Right renal cortex interstitium (tissue), 3 donors: Measurements from ENCODE around the gene TASOR2. TPM values are rescaled to one million over a fixed set of nuclear protein-coding genes. Genes with fewer than 3 reads are reported as not detected.

Source experiments
- DNase-seq, 3 donors: peaks; one replicate each; pipeline ENCODE4 v3.0.0-alpha.2; 2013; ENCODE audit warnings: low read depth in 3 of 3, low spot score in 2 of 3
- polyA plus RNA-seq, 3 donors: library from polyadenylated mRNA; unstranded; fragments of 120-200 nt; gene quantifications; one replicate each; pipeline ENCODE4 v1.2.1, GENCODE V29; 2013; ENCODE audit not compliant: insufficient read length in 3 of 3

The TASOR2 gene
- polyA plus RNA-seq, 3 donors = 30.8 to 36.0 (median 33.7) TPM

DNA sequence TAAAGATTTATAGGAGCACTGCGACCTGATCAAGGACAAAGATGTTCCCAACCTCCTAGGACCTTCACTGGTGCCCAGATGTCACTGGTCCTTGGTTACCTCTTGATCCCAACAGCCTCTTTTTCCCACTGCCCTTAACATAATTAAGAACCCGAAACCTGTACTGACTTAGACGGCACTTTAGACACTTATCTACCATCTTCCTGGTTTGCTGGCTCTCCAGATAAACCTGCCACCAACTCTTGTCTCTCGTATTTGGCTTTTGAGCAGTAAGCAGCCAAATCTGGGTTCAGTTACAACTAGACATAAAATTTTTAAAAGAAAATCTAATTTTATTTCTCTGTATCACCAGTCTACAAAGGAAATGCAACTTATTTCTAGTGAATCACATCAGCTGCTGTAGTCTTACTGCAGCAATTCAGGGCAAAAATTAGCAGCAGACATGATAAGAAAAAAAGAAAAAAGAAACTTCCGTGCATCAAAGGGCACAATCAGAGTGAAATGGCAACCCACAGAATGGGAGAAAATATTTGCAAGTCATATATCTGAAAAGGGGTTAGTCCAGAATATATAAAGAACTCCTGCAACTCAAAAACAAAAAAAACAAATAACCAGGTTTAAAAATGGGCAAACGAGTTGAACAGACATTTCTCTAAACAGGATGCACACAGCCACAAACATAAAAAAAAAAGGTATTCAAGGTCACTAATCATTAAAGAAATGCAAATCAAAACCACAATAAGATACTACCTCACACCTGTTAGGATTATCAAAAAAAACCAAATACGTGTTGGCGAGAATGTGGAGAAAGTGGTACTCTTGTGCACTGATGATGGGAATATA, 27.7 kb upstream of the TASOR2 start:
- no peak for DNase-seq

DNA sequence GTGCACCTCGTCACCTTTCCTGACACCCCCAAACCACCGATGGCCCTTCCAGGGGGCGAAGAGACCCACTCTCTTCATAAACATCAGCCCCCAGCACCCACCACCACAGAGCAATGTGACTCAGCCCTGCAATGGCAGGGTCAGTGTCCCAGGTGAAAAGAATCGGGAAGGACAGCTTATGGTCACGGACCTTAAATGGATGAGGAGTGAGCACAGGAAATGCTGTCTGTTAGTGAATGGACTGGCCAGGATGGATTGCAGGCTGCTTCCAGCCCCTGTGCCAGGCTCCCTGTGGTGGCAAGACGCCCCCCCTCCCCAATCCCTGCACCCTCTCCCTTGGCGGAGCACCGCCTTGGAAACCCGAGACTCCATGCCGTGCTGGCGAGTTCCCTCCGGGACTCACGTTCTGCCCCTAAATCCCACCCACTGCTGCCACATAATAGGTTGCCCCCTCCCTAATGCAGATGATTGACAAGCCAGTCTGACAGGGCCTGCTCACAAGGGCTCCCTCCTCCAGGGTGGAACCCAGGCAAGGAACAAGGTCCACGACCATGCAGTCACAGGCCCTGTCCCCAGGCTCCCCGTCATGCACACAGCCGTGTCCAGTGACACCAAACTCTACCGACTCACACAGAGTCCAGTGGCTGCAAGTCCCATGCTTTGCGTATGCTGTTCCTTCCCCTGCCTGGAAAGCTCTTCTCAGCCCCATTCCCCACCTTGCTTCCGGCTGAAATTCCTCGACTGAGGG, 25.6 kb upstream of the TASOR2 start:
- no peak for DNase-seq

DNA sequence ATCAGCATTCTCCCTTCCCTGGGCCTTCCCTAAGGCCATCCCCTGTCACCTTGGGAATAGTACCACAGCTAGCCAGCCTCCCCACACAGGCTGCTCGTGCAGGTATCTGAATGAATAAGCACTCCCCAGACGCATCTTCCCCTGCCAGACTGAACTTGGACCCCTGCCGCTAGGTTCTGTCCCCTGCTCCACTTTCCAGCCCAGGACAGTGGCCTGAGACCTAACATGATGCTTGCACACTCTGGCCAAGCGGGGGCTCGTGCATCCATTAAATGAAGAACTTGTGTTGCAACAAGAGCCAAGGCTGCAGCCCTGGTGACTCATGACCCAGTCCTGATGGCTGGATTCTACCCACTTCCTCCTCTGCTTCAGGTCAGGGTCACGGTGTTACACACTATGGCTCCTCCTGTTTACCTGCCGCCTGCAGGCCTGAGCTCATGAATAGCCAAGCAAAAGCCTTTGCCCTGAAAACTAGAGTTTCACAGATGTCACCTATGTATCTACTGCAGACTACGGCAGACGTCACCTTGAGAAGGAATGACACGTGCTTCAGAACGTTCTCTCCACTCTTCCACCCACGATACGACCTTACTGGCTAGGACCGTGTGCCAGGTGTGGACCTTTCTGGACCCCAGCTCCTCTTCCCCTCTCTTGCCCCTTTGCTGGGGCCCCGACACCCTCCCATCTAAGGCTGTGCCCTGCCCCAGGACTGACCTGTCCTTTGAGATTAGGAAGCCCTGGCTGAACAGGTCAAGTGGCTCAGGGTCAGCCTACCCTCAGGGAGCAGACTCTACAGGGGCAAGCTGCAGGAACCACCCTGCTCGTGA, 24.7 kb upstream of the TASOR2 start:
- no peak for DNase-seq

DNA sequence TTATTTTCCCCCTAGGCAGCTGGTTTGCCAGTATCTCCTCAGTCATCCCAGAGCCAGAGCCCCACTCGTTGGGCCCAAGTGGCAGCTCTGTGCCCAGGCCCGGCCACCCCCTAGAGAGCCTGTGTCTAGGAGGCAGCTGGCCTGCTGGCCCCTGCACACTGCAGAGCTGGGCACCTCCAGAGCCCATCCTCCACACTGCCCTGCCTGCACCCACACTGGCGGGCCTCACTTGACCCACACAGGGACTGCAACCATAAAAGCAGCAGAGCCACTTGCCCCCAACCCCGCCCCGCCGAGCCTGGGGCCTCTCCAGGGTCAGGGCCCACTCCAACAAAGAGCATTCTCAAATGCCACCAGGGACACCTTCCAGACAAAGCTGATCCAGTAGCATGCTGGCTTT, 23.6 kb upstream of the TASOR2 start:
- DNase-seq = no peak

DNA sequence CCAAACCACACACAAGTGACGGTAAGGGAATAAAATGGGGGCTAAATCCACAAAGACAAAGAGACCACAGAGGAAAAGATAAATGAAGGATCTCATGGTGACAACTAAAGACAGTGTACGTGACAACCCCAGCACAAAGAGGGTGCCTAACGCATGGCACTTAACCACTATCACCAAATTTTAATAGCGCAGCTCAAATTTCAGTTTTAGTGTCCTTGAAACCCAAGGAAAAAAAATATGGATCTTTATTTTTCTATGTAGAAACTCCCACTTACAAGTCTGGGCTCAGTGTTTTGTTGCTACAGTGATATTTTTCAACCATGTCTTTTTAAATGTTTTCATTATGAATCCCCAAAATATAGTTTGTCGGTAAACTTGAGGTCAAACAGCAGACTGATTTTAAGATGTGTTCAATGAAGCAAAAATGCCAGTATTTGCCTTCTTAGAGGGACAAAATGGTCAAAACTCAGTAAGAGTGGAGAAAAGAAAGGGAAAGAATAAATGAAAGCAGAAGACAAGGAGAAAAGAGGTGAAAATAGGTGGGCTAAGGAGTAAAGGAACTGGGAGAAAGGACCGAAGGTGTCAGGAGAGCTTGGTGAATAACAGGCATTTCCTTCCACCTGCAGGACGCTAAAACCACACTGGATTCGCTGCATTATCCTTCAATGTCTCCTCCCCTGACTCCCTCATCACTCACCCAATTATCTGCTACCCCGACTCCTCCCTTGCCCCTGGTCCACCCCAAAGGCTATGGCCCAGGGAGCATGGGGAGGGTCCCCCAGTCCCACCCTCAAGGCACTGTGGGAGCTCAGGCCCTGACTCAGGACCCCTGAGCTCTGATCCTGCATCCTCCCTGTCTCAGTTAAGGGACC, 21.7 kb upstream of the TASOR2 start:
- DNase-seq = no peak

DNA sequence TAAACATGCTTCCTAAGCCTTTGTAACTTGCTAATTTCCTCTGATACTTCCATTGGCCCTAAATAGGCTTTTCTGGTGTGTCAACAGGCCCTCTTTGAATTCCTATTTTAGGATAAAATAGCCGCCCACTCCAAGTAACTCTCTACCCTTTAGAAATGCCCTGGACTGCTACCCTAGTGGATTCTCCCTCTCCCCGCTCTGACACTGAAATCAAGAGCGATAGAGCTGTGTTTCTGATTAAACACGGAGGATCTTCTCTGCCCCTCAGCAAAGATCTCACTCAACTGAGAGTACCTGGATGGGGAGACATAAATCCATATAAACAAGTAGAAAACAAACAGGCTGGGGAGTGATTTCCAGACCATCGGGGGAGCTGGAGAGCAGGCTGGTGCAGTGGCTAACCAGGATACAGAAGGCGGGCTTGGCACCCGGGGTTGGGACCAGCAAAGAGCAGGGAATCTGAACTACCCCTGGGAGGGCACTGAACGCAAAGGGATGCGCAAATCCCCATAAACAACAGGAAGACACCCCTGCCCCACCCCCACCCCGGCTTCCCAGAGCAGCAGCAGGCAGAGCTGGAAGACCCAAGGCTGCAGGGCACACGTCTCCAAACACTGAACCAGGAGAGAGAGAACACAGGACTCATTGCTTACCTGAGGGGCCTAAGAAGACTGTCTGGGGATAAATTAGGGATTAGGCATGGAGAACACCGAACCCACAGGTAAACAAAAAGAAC, 20.8 kb upstream of the TASOR2 start:
- DNase-seq = no peak

DNA sequence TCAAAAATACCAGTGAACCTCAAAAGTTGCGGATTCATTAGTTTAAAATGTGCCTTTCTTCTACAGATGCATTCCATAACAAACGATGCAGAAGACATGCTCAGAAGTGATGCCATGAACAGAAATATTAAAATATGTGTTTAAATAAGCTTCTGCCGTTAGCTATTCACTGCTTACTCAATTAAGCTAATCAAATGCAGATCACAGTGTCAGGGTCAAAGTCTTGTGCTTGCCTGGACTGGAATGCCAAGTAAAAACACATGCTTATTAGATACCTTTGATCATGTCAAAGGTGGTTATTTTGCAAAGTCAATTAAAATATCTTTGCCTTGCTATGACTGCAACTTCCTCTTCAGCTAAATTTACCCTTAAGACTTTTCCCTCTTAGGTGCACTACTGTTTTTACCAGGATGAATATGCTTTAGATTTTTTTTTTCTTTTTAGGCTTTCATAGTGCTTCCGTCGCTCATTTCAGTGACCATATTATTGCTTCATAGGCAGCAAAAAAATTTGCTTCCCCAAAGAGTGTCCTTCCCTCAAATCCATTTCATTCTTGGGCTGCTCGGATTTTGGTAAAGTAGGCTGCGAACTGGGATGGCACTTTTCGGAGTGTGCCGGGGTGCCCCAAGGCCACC, 19.1 kb upstream of the TASOR2 start:
- DNase-seq = no peak

DNA sequence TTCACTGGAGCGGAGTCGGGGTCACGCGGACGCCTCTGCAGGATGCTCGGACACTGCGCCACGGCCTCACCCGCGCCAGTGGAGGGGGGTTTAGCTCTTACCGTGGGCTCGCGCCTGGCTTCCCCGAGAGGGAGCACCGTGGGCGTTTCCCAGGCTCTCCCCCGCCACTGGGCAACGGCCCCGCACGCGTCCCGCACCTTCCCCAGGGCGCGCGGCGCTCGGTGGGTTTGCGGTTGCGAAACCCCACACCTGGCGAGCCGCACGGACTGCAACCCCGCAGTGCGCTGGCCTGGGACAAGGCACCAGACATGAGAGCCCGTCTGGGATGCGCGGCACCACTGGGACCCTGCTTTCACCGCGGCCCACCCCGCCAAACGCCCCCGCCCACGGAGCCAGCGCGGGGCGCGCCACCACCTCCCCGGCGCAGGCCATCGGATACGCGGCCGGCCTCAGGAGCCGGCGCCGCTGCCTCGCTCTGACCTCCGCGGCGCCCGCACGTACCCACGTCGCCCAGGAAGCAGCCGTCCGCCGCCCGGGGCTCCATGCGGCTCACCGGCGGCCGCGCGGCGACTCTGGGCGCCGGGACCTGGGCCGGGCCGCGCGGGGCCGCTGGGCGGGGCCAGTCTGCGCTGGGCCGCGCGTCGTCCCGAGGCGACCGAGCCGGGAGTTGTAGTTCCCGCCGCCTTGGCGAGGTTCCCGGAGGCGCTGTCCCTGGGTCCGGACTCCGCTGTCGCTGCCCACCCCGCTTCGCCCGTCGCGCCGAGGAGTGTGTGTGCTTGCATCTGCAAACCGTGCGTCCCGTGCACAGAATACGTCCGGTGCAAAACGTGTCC, 18.4 kb upstream of the TASOR2 start, which contains the start of gene ASB13:
Gene ASB13, minus strand, starts transcription at position 588 of the 833 bp plus-strand sequence. Its CDS starts 44 bp downstream, at position 544.
- no peak for DNase-seq

DNA sequence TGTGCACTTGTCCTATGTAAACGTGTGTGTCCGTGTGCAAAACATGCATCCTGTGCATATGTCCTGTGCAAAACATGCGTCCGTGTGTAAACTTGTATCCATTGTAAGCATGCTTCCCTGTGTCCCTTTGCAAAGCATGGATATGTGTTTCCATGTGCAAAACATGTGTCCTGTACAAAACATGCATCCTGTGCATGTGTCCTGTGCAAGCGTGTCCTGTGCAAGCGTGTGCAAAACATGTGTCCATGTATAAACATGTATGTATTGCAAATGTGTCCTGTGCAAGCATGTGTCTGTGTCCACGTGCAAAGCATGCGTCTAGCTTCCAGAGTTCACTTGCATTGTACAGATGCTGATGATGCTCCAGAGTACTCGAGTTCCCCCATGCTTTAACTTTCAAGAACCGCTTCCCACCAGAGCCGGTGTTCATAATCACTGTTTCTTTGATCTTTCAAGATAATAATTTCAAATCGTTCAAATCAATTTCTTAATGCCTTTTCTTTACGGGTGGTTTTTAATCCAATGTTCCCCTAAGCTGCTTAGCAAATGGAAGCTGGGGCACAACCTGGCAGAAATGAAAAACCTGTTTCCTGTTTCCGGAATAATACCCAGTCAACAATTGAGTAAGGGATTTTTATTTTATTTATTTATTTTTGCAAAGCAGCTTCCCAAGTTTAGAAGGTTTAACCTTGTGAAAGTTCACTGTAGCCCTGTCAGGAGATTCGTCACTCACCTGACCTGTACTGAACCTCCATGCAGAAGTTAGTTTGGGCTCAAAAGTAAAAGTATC, 17.6 kb upstream of the TASOR2 start:
- DNase-seq = no peak

DNA sequence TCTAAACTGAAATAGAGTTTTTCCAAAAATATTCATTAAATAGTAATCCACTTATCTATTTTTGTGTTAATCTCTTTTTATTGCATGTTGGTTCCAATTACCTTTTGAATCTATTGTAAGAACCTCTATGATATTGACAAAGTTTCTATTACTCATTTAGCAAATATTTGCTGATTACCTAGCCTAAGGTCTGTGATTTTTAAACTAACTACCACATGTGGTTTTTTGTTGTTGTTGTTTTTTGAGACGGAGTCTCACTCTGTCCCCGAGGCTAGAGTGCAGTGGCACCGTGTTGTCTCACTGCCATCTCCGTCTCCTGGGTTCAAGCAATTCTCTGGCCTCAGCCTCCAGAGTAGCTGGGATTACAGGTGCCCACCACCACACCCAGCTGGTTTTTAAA, 16.2 kb upstream of the TASOR2 start:
- no peak for DNase-seq

DNA sequence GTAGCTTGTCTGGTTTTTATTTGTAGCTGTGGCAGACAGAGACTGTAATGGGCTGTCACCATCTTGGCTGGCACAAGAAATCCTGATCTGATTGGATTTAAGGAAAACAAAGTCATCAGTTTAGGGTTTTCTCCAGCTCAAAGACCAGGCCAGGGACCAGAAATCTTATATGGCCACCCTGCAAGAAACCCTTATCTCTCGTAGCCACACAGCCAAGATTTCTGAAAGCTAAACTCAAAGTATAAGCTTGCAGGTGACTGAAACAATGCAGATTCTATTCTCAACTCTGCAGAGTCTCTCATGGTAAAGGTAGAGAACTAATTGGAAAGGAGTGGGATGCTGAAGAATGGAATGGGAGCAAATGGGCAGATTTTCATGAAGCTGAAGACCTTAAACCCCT, 15.0 kb upstream of the TASOR2 start:
- no peak for DNase-seq

DNA sequence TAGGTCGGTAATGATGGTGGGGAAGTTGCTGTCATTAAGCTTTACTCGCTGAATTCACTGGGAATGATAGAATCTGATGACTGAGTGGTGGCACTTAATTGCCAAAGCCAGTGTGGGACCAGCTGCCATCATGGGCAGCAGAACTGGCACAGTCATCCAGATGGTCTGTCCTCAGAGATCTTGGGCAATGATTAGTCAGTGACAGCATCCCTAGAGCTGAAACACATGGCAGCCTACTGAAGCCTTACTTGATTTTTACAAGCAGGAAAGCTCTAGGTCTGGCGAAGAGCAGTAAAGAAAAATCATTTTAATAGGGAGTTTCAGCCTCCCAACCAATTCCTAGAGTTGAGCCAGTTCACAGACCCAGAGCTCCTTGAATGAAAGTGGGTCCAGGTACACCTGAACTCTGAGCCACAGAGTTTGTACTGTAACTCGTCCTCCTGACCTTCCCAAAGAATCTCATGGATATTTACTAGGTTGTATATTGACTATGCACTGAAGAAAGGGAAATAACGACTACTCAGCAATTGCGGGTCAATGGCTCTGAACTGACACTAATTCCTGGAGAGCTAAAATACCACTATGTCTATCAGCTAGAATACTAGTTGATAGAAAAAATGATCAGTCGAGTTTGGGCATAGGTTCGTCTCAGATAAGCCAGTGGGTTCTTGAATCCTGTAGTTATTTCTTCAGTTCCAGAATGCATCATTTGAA, 13.8 kb upstream of the TASOR2 start:
- DNase-seq = no peak

DNA sequence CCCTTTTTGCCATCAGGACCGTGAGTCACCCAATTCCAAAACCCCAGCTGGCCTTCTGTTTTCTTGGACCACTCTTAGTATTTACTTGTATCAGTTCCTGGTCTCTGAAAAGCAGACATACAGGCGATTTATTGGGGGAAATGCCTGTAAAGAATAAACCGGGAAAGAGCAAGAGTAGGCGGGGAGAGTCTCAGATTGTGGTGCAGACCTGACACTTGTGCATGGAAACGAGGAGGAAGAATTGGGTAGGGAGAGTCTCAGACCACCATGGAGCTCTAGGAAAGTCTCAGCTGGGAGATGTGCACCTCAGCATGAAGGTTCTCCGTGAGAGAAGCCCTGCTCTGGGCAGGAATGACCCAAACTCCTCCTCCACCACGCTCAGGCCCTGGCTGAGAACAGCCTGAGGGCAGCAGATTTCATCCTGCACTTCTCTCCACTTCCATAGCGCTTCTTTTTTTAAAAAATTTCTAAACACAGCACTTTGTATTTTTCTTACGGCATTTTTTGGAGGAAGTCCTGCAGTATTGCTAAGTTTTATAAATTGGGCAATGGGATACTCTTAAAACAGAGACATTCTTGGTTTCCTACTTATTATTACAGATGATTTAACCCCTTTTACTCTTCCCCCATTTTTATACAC, 6.1 kb upstream of the TASOR2 start:
- DNase-seq = no peak

DNA sequence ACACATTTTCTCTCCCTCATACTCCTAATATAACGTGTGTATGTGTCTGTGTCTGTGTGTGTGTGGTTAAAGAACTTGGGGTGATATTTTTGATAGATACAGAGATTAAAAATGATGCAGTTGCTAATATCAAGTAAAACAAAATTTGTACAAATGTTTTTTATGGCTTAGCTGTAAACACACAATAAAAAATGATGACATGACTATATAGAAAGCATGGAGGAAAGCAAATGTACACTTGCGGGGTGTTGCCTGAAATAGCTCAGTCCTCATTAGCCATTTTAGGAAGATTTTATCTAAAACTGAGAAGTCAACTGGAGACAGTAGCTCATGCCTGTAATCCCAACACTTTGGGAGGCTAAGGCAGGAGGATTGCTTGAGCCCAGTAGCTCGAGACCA, 5.6 kb upstream of the TASOR2 start:
- DNase-seq = no peak

DNA sequence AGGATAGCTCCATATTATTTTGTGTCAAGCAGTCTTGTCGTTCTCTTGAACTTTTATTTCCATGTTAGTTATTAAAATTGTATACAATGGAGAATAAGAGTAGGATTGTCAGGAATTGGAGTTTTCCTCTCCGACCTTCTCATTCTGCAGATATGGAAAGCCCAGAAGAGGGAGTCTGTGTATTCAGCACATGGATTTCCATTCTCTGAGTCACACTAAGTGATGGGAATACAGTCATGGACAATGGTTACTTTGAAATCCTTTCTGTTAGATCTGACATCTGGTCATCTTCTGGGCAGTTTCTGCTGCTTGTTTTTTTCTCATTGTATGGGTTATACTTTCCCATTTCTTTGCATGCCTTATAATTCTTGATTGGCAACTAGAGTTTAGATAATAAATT, 5.0 kb upstream of the TASOR2 start:
- DNase-seq = no peak

DNA sequence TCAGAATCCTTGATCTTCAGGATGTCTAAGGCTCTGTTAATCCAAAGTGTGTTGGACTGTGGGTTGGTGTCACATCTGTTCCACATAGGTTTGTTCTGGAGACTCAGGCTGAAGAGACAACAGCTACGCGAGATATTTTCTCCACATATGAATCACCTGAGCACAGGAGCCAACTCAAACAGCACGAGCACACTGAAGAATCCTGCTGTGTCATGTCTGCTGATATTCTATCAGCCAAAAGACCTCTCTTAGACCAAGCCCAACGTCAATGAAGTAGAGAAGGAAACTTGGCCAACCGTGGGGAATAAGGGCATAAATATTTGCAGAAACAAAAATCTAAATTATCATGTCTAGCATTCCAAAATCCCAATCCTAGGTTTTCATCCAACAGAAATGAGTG, 2.7 kb upstream of the TASOR2 start:
- no peak for DNase-seq
